ENCODE data around the gene HTRA3.

- TF ChIP-seq, protein P1, sequence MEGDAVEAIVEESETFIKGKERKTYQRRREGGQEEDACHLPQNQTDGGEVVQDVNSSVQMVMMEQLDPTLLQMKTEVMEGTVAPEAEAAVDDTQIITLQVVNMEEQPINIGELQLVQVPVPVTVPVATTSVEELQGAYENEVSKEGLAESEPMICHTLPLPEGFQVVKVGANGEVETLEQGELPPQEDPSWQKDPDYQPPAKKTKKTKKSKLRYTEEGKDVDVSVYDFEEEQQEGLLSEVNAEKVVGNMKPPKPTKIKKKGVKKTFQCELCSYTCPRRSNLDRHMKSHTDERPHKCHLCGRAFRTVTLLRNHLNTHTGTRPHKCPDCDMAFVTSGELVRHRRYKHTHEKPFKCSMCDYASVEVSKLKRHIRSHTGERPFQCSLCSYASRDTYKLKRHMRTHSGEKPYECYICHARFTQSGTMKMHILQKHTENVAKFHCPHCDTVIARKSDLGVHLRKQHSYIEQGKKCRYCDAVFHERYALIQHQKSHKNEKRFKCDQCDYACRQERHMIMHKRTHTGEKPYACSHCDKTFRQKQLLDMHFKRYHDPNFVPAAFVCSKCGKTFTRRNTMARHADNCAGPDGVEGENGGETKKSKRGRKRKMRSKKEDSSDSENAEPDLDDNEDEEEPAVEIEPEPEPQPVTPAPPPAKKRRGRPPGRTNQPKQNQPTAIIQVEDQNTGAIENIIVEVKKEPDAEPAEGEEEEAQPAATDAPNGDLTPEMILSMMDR (conservative IDR thresholded peaks at IDR 0.05) = no peak
- TF ChIP-seq ZFX (IDR thresholded peaks at IDR 0.05) = no peak
Measured at GRCh38 chr4:8312976-8313375, 43.4 kb downstream of the HTRA3 start.
